Cardiac muscle cell (in vitro differentiated cells and primary cell): ENCODE results near the gene STX4. TPM values are rescaled to one million over a fixed set of nuclear protein-coding genes. Genes with fewer than 3 reads are reported as not detected.
A peak's percentile ranks its signal among the peaks of the same experiment; 100 is the strongest.

Experiments
- DNase-seq, 2 donors: peaks; one replicate each; pipeline versions ENCODE4 v3.0.0 to v3.0.0-alpha.2; 2010 to 2017; ENCODE audit warnings: low read depth in 1 of 2, low spot score in 1 of 2
- H3K27ac ChIP-seq: fragments of 200-600 bp; sonication (generic); 2 replicates; pipeline ENCODE4 v1.5.1; 2016
- H3K27me3 ChIP-seq: fragments of 200-600 bp; sonication (generic); 2 replicates; pipeline ENCODE4 v1.6.0; 2016; ENCODE audit warnings: control low read depth
- H3K36me3 ChIP-seq: fragments of 200-600 bp; sonication (generic); 2 replicates; pipeline ENCODE4 v1.5.1; 2016; ENCODE audit warnings: control low read depth
- H3K4me1 ChIP-seq: fragments of 200-600 bp; sonication (generic); 2 replicates; pipeline ENCODE4 v1.8.1; 2017; ENCODE audit warnings: low read depth, mild to moderate bottlenecking, mixed run types
- H3K4me3 ChIP-seq: fragments of 200-600 bp; sonication (generic); 2 replicates; pipeline ENCODE4 v1.5.1; 2016; ENCODE audit warnings: mild to moderate bottlenecking
- H3K9me3 ChIP-seq: fragments of 200-600 bp; sonication (generic); 2 replicates; pipeline ENCODE4 v1.5.1; 2017; ENCODE audit warnings: low read depth, mild to moderate bottlenecking, control low read depth
- CTCF ChIP-seq: IDR thresholded peaks from 2 replicates; pipeline ENCODE4 v1.5.1; 2012; ENCODE audit warnings: low read depth, mild to moderate bottlenecking, low read length
- polyA plus RNA-seq: library from polyadenylated mRNA; unstranded; fragments of >200 nt; fragmentation: Nextera tagmentation; extraction: Ambion mirVana; gene quantifications from 2 replicates; pipeline ENCODE4 v1.2.1, GENCODE V29; 2016
- total RNA-seq: library from RNA; depleted of rRNA; stranded (reverse); fragments of >200 nt; gene quantifications from 2 replicates; pipeline ENCODE4 v1.2.3, GENCODE V29; 2016

The STX4 gene
- total and polyA plus RNA-seq, 2 experiments from 2014 or later = 25.3 to 53.2 TPM

- TF ChIP-seq CTCF = no peak
- Histone ChIP-seq H3K4me1 (peaks cover 5% of the 10 kb centered on the region), H3K36me3 (peaks cover 19% of the 10 kb centered on the region), H3K27me3 (no peaks in the 10 kb centered on the region), H3K27ac (peak overlapping the region; percentile 77), H3K9me3 (no peaks in the 10 kb centered on the region), H3K4me3 (peak overlapping the region; percentile 98)
- DNase-seq = no peak
Observed at GRCh38 chr16:31074814-31075183, 41.4 kb downstream of the STX4 start.

GRCh38 chr16:31076319-31076718, 43.0 kb downstream of the STX4 start:
- Histone ChIP-seq H3K4me1 (peaks cover 5% of the 10 kb centered on the region), H3K27me3 (no peaks in the 10 kb centered on the region), H3K9me3 (no peaks in the 10 kb centered on the region), H3K27ac (no peak overlapping the region), H3K36me3 (peaks cover 25% of the 10 kb centered on the region), H3K4me3 (no peak overlapping the region)
- TF ChIP-seq CTCF = no peak
- no peak for DNase-seq

- Histone ChIP-seq H3K27ac (no peak overlapping the region), H3K4me3 (no peak overlapping the region), H3K27me3 (no peaks in the 10 kb centered on the region), H3K9me3 (no peaks in the 10 kb centered on the region), H3K36me3 (peaks cover 25% of the 10 kb centered on the region), H3K4me1 (peaks cover 2% of the 10 kb centered on the region)
- TF ChIP-seq CTCF = no peak
- DNase-seq = no peak
Observed at GRCh38 chr16:31077024-31077423, 43.7 kb downstream of the STX4 start.

- H3K4me1 ChIP-seq = no peaks in the 10 kb centered on the region
- peaks cover 25% of the 10 kb centered on the region for H3K36me3 ChIP-seq
- no peak overlapping the region for H3K4me3 ChIP-seq
- TF ChIP-seq CTCF = no peak
- H3K27ac ChIP-seq = no peak overlapping the region
- DNase-seq = no peak
- no peaks in the 10 kb centered on the region for H3K27me3 ChIP-seq
- H3K9me3 ChIP-seq = no peaks in the 10 kb centered on the region
Observed at GRCh38 chr16:31077592-31078396, 44.4 kb downstream of the STX4 start.

- Histone ChIP-seq H3K27me3 (no peaks in the 10 kb centered on the region), H3K27ac (no peak overlapping the region), H3K4me1 (no peaks in the 10 kb centered on the region), H3K36me3 (peaks cover 25% of the 10 kb centered on the region), H3K4me3 (no peak overlapping the region), H3K9me3 (no peaks in the 10 kb centered on the region)
- DNase-seq = no peak
- TF ChIP-seq CTCF = no peak
Observed at GRCh38 chr16:31078597-31079341, 45.4 kb downstream of the STX4 start.
